Neural progenitor cell (in vitro differentiated cells): ENCODE measurements around the gene IKBKE.

Experiments used
- EZH2 ChIP-seq: fragments of 200-600 bp; sonication (generic); IDR thresholded peaks from 2 replicates; pipeline ENCODE4 v1.6.1; 2017; ENCODE audit warnings: antibody characterized with exemption, mild to moderate bottlenecking, moderate library complexity
- EZH2phosphoT487 ChIP-seq: fragments of 200-600 bp; sonication (generic); IDR thresholded peaks from 2 replicates; pipeline ENCODE4 v1.6.1; 2017; ENCODE audit warnings: antibody characterized with exemption
- TF ChIP-seq, protein P1 (sequence below): fragments of 200-600 bp; sonication (generic); IDR thresholded peaks from 2 replicates; pipeline ENCODE4 v1.5.1; 2017; ENCODE audit warnings: antibody characterized with exemption, mild to moderate bottlenecking

DNA sequence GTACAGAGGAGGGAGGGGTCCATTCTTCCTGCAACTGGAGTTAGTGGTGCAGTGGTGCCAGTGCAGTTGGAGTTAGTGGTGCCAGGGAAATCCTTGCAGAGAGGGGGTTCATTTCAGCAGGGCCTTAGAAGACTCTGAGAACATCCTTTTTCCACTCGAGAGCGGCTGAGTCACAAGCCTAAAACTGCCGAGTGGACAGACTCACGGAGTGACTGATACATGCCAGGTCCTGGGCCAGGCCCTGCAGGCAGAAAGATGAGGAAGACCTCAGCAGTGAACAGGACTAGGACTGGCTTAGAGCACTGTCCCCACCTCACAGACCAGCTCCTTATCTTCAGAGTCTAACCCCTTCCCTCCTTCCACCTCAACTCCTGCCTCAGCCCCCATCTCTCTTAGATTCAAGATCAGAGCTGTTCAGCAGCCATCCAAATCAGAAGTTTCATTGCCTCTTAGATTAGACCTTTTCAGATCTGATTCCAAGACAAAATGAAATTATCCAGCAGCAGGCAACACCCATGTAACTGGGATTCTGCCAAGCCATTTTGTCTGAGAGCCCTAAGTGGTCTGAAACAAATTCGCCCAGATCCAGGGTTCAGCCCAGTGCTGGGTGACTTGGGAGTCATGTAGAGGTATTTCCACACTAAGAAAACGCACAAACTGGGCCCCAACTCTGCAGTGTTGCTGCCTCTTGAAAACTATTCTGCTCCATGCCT, 12.7 kb upstream of the IKBKE start:
- TF ChIP-seq, protein P1, sequence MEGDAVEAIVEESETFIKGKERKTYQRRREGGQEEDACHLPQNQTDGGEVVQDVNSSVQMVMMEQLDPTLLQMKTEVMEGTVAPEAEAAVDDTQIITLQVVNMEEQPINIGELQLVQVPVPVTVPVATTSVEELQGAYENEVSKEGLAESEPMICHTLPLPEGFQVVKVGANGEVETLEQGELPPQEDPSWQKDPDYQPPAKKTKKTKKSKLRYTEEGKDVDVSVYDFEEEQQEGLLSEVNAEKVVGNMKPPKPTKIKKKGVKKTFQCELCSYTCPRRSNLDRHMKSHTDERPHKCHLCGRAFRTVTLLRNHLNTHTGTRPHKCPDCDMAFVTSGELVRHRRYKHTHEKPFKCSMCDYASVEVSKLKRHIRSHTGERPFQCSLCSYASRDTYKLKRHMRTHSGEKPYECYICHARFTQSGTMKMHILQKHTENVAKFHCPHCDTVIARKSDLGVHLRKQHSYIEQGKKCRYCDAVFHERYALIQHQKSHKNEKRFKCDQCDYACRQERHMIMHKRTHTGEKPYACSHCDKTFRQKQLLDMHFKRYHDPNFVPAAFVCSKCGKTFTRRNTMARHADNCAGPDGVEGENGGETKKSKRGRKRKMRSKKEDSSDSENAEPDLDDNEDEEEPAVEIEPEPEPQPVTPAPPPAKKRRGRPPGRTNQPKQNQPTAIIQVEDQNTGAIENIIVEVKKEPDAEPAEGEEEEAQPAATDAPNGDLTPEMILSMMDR = no peak
- TF ChIP-seq EZH2 = no peak
- no peak for TF ChIP-seq EZH2phosphoT487
